Suprapubic skin (tissue), 4 donors: ENCODE measurements around the gene PAX9.

Experiments used
- CTCF ChIP-seq, 2 donors: fragments of 200-600 bp in 1 of 2; fragments of 450-650 bp in 1 of 2; sonication (generic) in 1 of 2; IDR thresholded peaks; one replicate each; pipeline ENCODE4 v1.5.1; 2016 to 2019; ENCODE audit warnings: antibody characterized with exemption in 2 of 2, mild to moderate bottlenecking in 1 of 2, moderate library complexity in 1 of 2
- EP300 ChIP-seq: sonication (generic); formaldehyde crosslinking; IDR thresholded peaks from one replicate; pipeline ENCODE4 v1.6.1; 2017; ENCODE audit warnings: antibody characterized with exemption
- POLR2A ChIP-seq, 2 donors: fragments of 450-650 bp; IDR thresholded peaks; one replicate each; pipeline ENCODE4 v1.6.1; 2017; ENCODE audit warnings: antibody characterized with exemption in 2 of 2, mild to moderate bottlenecking in 2 of 2, moderate library complexity in 2 of 2
- POLR2AphosphoS5 ChIP-seq, 3 donors: sonication (generic); formaldehyde crosslinking; IDR thresholded peaks; one replicate each; pipeline ENCODE4 v1.6.1; 2017; ENCODE audit warnings: antibody characterized with exemption in 3 of 3

- no peak for TF ChIP-seq POLR2AphosphoS5 (IDR thresholded peaks at IDR 0.05)
- no peak for TF ChIP-seq CTCF (IDR thresholded peaks at IDR 0.05)
- no peak for TF ChIP-seq EP300
- no peak for TF ChIP-seq POLR2A (IDR thresholded peaks at IDR 0.05)
Observed at GRCh38 chr14:36652542-36653201, 9.0 kb upstream of the PAX9 start.
